Spleen (tissue), 11 donors: ENCODE results near the gene BTBD2. TPM values are rescaled to one million over a fixed set of nuclear protein-coding genes. Genes with fewer than 3 reads are reported as not detected.

ENCODE experiments used
- DNase-seq: peaks from one replicate; pipeline ENCODE4 v3.0.0-alpha.2; 2020
- H3K27ac ChIP-seq, 8 donors: fragments of 200-600 bp; sonication (generic) in 7 of 8; 1 replicate in 4 of 8; 2 replicates in 4 of 8; pipeline versions ENCODE4 v1.5.0 to v1.8.0; 2016 to 2021; ENCODE audit warnings: inconsistent platforms in 4 of 8, mild to moderate bottlenecking in 4 of 8, moderate library complexity in 1 of 8
- H3K27me3 ChIP-seq, 7 donors: fragments of 200-600 bp; sonication (generic) in 6 of 7; replicated peaks in 1 of 7; 1 replicate in 4 of 7; 2 replicates in 3 of 7; pipeline versions ENCODE4 v1.5.0 to v1.8.0; 2016 to 2021; ENCODE audit warnings: inconsistent platforms in 3 of 7, mild to moderate bottlenecking in 1 of 7
- H3K36me3 ChIP-seq, 6 donors: fragments of 200-600 bp; sonication (generic) in 5 of 6; 1 replicate in 4 of 6; 2 replicates in 2 of 6; pipeline versions ENCODE4 v1.5.0 to v1.8.0; 2016 to 2021; ENCODE audit warnings: inconsistent platforms in 2 of 6
- H3K4me1 ChIP-seq, 6 donors: fragments of 200-600 bp; sonication (generic) in 5 of 6; 1 replicate in 3 of 6; 2 replicates in 3 of 6; pipeline versions ENCODE4 v1.5.0 to v1.8.0; 2016 to 2021; ENCODE audit warnings: inconsistent platforms in 3 of 6
- H3K4me3 ChIP-seq, 8 donors: fragments of 200-600 bp; sonication (generic) in 7 of 8; 1 replicate in 4 of 8; 2 replicates in 4 of 8; pipeline versions ENCODE4 v1.5.0 to v1.8.0; 2016 to 2021; ENCODE audit warnings: inconsistent platforms in 4 of 8, mild to moderate bottlenecking in 4 of 8, moderate library complexity in 2 of 8
- H3K9me3 ChIP-seq, 8 donors: fragments of 200-600 bp; sonication (generic) in 7 of 8; 1 replicate in 4 of 8; 2 replicates in 4 of 8; pipeline versions ENCODE4 v1.5.0 to v1.8.0; 2016 to 2021; ENCODE audit warnings: inconsistent platforms in 4 of 8
- POLR2A ChIP-seq, 3 donors: fragments of 450-650 bp; IDR thresholded peaks; one replicate each; pipeline ENCODE4 v1.5.1; 2017; ENCODE audit warnings: antibody characterized with exemption in 3 of 3, mild to moderate bottlenecking in 1 of 3
- POLR2AphosphoS5 ChIP-seq, 3 donors: sonication (generic); formaldehyde crosslinking; IDR thresholded peaks; one replicate each; pipeline ENCODE4 v1.5.1; 2017; ENCODE audit warnings: antibody characterized with exemption in 3 of 3
- WGBS, 5 donors: extraction: QIAGEN DNeasy Blood & Tissue Kit in 3 of 5; methylation state at CpG; one replicate each; pipeline versions ENCODE4 v1.1.5 to v1.1.7; 2013 to 2018; 5-methylcytosine and 5-hydroxymethylcytosine counted together
- intact Hi-C: fragments of 100-400 bp; cut with DNase I; formaldehyde crosslinking; loops from one replicate; pipeline ENCODE4 v1.15.0; 2023; ENCODE audit warnings: low total_unique reads
- polyA plus RNA-seq, 3 donors: library from polyadenylated mRNA; stranded (reverse); fragments of 200-250 nt; gene quantifications; one replicate each; pipeline ENCODE4 v1.2.1, GENCODE V29; 2013
- total RNA-seq, 7 donors: library from RNA; depleted of rRNA in 3 of 7; stranded (reverse); fragments of >200 nt in 3 of 7; fragmentation: NEBNext Ultra II Directional in 4 of 7; extraction: Animal tissue kit (Norgen Biotek cat#: 25700) in 4 of 7; gene quantifications; one replicate each; pipeline versions ENCODE4 v1.1.0 to v1.2.1, GENCODE V29; 2016 to 2021
- TF ChIP-seq, protein P1 (sequence below), 11 experiments: fragments of 200-600 bp in 7 of 11; fragments of 450-650 bp in 4 of 11; sonication (generic) in 4 of 11; IDR thresholded peaks in 8 of 11; conservative IDR thresholded peaks in 3 of 11; 1 replicate in 7 of 11; 2 replicates in 4 of 11; pipeline versions ENCODE4 v1.4.0 to v1.8.0; 2016 to 2021; ENCODE audit warnings: antibody characterized with exemption in 11 of 11, inconsistent platforms in 4 of 11, mild to moderate bottlenecking in 1 of 11
- donor health status: healthy with polysubstance abuse.
- donor health status: DM: no; HTN: no; CAD: no; lungs with moderate emphysema.
- donor health status: DM: no; HTN: no; CAD: no.
- donor health status: Bipolar disorder and iron deficiency.
- donor health status: healthy.
- donor health status: DM: no; HTN: no; CAD: no.
- donor health status: DM: yes; HTN: yes; CAD: no.

The BTBD2 gene
- total and polyA plus RNA-seq, 10 donors = 29.1 to 77.1 (median 57.1) TPM

- 77 to 94% (median 80%) methylated on average over 3 to 4 of the region's 4 CpGs for WGBS, 5 donors
- TF ChIP-seq, protein P1, sequence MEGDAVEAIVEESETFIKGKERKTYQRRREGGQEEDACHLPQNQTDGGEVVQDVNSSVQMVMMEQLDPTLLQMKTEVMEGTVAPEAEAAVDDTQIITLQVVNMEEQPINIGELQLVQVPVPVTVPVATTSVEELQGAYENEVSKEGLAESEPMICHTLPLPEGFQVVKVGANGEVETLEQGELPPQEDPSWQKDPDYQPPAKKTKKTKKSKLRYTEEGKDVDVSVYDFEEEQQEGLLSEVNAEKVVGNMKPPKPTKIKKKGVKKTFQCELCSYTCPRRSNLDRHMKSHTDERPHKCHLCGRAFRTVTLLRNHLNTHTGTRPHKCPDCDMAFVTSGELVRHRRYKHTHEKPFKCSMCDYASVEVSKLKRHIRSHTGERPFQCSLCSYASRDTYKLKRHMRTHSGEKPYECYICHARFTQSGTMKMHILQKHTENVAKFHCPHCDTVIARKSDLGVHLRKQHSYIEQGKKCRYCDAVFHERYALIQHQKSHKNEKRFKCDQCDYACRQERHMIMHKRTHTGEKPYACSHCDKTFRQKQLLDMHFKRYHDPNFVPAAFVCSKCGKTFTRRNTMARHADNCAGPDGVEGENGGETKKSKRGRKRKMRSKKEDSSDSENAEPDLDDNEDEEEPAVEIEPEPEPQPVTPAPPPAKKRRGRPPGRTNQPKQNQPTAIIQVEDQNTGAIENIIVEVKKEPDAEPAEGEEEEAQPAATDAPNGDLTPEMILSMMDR (IDR thresholded peaks at IDR 0.05 in 8 of 11, conservative IDR thresholded peaks at IDR 0.05 in 3 of 11) = no peak
- TF ChIP-seq POLR2A (IDR thresholded peaks at IDR 0.05) (no peak), POLR2AphosphoS5 (IDR thresholded peaks at IDR 0.05) (no peak)
- Histone ChIP-seq H3K9me3 (peaks cover 0 to 6% (median 0%) of the 10 kb centered on the region in 8 donors), H3K27ac (no peak overlapping the region), H3K27me3 (no peaks in the 10 kb centered on the region), H3K36me3 (no peaks in the 10 kb centered on the region), H3K4me3 (no peak overlapping the region), H3K4me1 (peaks cover 5 to 26% (median 15%) of the 10 kb centered on the region in 6 donors)
- intact Hi-C loops = no loop called here
- DNase-seq = no peak
These were observed 6.1 kb upstream of the BTBD2 start for GRCh38 chr19:2021453-2022140.

DNA sequence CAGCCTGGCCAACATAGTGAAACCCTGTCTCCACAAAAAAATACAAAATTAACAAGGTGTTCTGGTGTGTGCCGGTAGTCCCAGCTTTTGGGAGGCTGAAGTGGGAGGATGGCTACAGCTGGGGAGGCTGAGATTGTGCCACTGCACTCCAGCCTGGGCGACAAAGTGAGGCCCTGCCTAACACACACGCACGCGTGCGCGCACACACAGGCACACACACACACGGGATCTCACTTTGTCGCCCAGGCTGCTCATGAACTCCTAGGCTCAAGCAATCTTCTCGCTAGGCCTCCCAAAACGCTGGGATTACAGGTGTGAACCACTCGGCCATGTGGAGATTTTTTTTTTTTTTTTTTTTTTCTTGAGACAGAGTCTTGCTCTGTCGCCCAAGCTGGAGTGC, 3.2 kb upstream of the BTBD2 start:
- no peak for DNase-seq
- Histone ChIP-seq H3K9me3 (no peaks in the 10 kb centered on the region), H3K27me3 (no peaks in the 10 kb centered on the region), H3K4me1 (peaks cover 5 to 39% (median 27%) of the 10 kb centered on the region in 6 donors), H3K27ac (no peak overlapping the region), H3K36me3 (peaks cover 0 to under 1% (median 0%) of the 10 kb centered on the region in 6 donors), H3K4me3 (no peak overlapping the region)
- 88 to 96% (median 92%) methylated on average over 13 of the region's 13 CpGs for WGBS, 5 donors
- TF ChIP-seq POLR2A (IDR thresholded peaks at IDR 0.05) = no peak
- no peak for TF ChIP-seq POLR2AphosphoS5 (IDR thresholded peaks at IDR 0.05)
- TF ChIP-seq, protein P1 (IDR thresholded peaks at IDR 0.05 in 8 of 11, conservative IDR thresholded peaks at IDR 0.05 in 3 of 11) = no peak
- intact Hi-C loops = loop anchor here (5.0 kb wide), 1 partner anchor 49 kb away; no protein-coding TSS in a partner anchor

DNA sequence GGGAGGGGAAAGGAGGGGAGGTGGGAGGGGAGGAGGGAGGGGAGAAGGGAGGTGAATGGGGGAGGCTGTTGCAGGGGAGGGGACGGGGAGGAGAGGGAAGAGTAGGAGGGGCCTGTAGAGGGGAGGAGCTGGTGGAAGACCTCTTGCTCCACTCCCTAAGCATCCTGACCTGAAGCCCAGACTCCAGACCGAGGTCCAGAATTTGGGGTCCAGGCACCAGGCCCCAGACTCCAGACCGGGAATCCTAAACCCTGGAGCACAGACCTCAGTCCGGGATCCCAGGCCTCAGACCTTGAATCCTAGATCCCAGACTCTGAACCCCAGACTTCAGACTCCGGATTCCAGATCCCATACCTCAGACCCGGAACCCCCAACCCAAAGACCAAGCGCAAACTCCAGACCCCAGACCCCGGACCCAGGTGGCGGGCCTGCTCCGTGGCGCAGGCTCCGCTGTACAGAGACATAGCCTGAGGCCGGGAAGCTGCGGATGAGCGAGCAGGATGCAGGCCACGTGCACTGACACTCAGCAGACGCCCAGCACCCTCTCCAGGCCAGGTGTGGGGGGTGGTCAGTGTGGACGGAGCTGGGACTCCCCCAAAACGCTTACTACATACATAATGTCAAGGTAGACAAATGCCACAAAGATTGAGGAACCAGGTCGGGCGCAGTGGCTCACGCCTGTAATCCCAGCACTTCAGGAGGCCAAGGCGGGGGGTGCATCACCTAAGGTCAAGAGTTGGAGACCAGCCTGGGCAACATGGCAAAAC, 710 bp upstream of the BTBD2 start:
- Histone ChIP-seq H3K4me3 (peak overlapping the region in 5 of 8 donors; percentile 23 to 83 (median 59)), H3K4me1 (peaks cover 5 to 58% (median 28%) of the 10 kb centered on the region in 6 donors), H3K27ac (peak overlapping the region; percentile 27 to 87 (median 74)), H3K27me3 (no peaks in the 10 kb centered on the region), H3K9me3 (no peaks in the 10 kb centered on the region), H3K36me3 (peaks cover 0 to 16% (median 0%) of the 10 kb centered on the region in 6 donors)
- TF ChIP-seq, protein P1 (IDR thresholded peaks at IDR 0.05 in 8 of 11, conservative IDR thresholded peaks at IDR 0.05 in 3 of 11) = no peak
- no peak for TF ChIP-seq POLR2A (IDR thresholded peaks at IDR 0.05)
- no peak for TF ChIP-seq POLR2AphosphoS5 (IDR thresholded peaks at IDR 0.05)
- intact Hi-C loops = loop anchor here (5.0 kb wide), 1 partner anchor 51 kb away; no protein-coding TSS in a partner anchor
- DNase-seq = no peak
- 53 to 73% (median 60%) methylated on average over 18 to 23 of the region's 23 CpGs for WGBS, 5 donors
